Ovary (tissue), 3 donors: ENCODE data around the gene CCR1.

Experiments used
- CTCF ChIP-seq, 3 donors: fragments of 450-650 bp in 2 of 3; fragments of 200-600 bp in 1 of 3; IDR thresholded peaks; one replicate each; pipeline versions ENCODE4 v1.5.1 to v1.8.0; 2016 to 2022; ENCODE audit warnings: antibody characterized with exemption in 3 of 3, mild to moderate bottlenecking in 1 of 3
- EP300 ChIP-seq: sonication (generic); formaldehyde crosslinking; IDR thresholded peaks from one replicate; pipeline ENCODE4 v1.6.1; 2017; ENCODE audit warnings: antibody characterized with exemption
- POLR2A ChIP-seq: fragments of 450-650 bp; IDR thresholded peaks from one replicate; pipeline ENCODE4 v1.6.1; 2017; ENCODE audit warnings: antibody characterized with exemption, mild to moderate bottlenecking, moderate library complexity
- donor health status: DM: no; HTN: no; CAD: no.

- no peak for TF ChIP-seq CTCF (IDR thresholded peaks at IDR 0.05)
- TF ChIP-seq POLR2A, result no peak
- no peak for TF ChIP-seq EP300
Measured at GRCh38 chr3:46239952-46240351, 31.8 kb upstream of the CCR1 start.
